Amygdala (tissue), 56 donors: ENCODE data around the gene TRIM3.
A peak's percentile ranks its signal among the peaks of the same experiment; 100 is the strongest.

Experiments
- DNase-seq, 56 donors: peaks; one replicate each; lab custom pipeline; 2025; lab: John Stamatoyannopoulos, UW

The TRIM3 gene

DNA sequence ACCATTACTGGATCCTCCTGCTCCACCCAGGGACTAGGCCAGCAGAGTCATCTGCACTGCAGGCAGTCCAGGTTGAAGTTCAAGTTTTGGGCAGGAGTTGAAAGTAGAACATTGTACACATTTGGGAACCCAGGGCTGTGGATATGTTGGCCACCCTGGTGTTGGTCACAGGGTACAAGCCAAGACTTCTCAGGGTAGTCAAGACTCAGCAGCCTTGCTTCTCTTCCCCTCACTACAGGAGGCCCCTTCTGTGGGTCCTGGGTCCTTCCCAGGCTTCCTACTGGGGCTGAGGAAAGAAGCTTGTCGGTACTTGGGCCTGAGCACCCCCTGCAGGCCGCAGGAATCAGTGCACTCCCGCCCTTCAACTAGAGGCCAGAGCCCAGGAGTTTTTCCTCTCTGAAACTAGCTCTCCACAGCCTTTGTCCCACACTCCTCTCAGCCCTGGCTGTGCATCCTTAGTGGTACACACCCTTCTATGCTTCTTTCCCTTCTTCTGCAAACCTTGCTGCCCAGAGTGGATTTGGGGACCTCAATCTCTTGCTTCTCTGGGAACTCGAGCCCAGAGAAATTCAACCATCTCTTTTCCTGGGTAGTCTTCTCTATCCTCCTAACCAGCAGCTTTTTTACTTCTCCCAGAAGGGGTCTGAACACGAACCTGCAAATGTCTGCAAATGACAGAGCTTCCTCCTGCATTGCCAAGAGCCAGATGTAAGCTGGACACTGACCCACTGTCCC lies 30.3 kb downstream of the TRIM3 start:
- DNase-seq: peak in 48 of 56 donors; percentile 5 to 80 (median 40)

DNA sequence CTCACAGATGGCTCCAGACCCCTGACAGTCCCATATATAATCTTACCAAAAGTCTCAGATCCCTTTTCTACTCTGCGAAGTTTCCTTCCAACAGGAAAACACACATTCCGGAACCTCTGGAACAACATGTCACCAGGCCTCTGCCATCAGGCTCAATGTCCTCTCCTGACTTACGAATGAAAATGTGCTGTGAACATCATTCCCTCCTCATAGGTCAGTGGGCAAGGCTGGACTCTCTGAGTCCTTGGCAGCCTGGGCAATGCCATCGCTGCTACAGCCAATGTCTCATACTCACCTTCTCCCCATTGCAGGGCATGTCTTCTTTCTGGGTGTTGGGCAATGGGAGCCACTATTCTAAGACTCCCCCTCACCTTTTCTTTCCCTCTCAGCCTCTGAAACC lies 31.3 kb downstream of the TRIM3 start:
- no peak for DNase-seq

DNA sequence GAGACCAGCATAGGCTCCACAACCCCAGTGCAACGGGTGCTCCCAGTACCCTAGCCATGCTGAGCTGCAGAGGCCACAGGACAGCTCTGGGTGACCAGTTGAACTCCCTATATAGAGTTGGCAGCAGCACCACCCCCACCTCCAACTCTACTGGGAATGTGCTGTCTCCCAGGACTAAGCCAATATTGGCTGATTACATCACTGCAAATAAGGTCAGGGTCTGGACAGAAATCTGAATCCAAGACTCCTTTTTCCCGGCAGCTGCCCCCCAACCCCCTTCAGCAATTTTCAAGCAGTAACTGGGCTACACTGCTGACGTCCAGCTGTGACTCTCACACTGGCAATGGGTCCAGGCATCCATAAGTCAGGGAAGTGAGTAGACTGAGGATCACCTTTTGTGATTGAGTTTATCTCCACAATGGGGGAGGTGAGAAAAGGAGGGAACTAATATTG lies 32.8 kb downstream of the TRIM3 start, which contains the start of gene HPX:
Gene HPX, minus strand, starts transcription at position 82 of the 453 bp plus-strand sequence. Its CDS starts 24 bp downstream, at position 58.
- DNase-seq: no peak

DNA sequence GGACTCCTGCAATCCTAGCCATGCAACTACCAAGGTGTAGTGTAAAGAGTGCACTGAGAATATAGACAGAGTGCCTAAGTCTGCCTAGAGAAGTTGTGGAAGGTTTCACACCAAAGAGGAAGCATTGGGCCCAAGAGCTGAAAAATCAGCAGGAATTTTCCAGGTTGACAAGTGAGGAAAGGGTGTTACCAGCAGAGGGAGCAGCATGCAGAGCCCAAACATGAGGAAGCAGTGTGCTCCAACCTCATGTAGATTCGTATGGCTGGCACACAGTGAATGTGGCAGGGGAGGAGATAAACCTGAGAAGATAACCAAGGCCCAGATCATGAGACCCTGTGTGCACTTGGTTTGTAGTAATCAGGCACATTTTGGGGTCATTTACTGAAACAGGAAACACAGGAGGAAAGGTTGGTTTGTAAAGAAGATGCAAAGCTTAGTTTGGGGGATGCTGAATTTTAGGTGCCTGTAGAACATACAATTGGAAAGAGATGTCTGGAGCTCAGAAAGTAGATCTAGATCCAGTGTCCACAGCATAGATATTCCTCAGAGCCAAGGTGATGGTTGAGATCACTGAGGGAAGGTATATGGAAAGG lies 34.7 kb downstream of the TRIM3 start:
- DNase-seq: peak in 32 of 56 donors; percentile 6 to 71 (median 18)

DNA sequence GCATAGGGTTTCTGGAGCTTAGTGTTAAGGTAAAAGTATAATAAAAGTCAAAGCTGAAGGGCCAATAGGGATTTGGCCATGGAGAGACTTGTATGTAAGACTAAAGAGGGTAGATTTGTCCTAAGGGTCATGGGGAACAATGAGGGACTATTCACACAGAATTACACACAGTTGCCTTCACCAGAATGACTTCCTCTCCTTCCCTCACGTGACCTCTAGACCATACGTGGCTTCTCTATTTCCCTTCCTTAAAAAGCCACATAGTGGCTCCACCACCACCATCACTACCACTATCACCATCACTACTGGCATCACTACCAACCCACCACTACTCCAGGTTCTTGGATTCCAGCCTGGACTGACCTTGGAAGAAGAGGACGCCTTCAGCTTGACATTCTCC lies 35.7 kb downstream of the TRIM3 start:
- DNase-seq: no peak

DNA sequence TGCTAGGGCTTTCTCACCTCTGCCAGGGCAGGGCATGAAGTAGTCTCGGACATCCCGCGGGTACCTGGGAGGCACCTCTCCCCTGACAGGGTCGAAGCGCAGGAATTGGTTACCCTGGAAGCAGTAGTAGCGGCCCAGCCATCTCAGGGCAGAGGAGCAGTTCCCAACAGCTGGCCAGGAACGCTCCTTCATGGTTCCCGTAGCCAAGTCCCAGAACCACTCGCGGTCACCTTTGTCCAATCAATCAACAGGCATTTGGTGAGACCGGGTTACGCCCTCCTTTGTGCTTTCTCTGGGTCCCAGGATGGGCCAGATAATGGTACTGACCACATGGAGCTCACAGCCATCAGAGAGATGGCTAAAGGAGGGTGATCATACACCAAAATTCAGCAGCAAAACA lies 36.3 kb downstream of the TRIM3 start:
- no peak for DNase-seq

DNA sequence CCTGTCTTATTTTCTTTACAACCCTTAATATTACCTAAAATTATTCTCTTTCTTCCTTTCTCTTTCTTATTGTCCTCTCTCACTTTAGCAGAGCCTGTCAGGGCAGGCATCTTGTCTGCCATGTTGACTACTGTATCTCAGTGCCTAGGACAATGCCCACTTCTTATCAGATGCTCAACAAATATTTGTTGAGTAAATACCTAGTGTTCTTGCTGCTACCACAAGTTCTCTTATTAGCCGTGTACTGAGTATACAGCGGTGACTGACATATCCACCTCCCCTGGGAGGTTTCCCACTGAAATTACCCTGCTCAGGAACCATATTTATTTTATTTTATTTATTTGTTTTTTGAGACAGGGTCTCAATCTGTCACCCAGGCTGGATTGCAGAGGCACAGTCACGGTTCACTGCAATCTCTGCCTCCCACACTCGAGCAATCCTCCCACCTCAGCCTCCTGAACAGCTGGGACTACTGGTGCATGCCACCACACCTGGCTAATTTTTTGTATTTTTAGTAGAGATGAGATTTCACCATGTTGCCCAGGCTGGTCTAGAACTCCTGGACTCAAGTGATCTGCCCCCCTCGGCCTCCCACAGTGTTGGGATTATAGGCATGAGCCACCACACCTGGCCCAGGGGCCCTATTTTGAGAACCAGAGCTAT lies 39.6 kb downstream of the TRIM3 start:
- DNase-seq: no peak

DNA sequence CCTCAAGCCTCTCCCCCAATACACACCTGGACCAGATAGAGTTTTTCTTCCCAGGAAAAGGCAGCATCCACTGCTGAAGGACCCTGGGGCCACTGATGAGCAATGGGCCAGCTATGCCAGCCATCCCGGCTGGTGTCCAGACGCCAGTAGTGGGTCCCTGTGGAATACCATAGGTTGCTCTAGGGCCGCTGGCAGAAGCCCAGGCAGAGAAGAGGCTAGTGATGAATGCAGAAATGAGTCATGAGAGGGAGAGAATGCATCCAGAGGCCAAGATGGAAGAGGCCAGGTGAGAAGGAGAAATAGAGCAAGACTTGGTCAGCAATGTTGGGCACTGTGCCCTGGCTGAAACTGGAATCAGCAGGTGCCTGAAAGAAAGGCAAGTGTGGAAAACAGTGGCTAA lies 41.9 kb downstream of the TRIM3 start:
- no peak for DNase-seq

DNA sequence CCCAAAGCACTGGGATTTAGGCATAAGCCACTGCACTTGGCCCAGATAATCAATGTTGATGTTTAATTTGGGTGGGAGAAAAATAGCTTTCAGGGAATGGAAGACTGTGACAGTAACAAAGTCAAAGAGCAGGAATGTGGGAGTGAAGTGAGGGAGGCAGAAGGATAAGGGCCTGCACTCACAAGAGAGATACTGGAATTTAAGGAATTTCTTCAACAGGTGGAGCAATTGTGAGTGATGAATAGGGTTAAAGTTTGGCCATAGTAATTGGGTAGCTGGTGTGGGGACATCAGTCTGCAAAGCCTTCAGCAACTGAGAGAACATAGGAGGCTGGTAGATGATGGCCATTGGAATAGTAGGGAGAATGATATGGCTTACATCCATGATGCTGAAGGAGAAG lies 46.2 kb downstream of the TRIM3 start:
- no peak for DNase-seq

DNA sequence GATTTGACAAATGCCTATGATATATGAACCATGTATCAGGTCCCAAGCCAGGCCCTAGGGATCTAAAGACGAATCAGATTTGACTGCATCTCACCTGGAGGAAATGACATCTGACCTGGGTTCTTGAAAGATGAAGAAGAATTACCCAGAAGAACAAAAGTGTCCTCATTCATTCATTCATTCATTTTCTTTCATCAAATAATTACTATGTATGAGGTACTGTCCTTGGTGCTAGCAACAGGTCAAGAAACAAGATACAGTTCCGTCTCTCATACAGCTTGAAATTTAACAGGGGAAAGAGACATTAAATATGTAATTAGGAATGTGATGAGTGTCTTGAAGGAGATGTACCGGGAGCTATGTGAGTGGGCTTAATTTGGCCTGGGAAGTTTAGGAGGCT lies 53.1 kb downstream of the TRIM3 start:
- no peak for DNase-seq

DNA sequence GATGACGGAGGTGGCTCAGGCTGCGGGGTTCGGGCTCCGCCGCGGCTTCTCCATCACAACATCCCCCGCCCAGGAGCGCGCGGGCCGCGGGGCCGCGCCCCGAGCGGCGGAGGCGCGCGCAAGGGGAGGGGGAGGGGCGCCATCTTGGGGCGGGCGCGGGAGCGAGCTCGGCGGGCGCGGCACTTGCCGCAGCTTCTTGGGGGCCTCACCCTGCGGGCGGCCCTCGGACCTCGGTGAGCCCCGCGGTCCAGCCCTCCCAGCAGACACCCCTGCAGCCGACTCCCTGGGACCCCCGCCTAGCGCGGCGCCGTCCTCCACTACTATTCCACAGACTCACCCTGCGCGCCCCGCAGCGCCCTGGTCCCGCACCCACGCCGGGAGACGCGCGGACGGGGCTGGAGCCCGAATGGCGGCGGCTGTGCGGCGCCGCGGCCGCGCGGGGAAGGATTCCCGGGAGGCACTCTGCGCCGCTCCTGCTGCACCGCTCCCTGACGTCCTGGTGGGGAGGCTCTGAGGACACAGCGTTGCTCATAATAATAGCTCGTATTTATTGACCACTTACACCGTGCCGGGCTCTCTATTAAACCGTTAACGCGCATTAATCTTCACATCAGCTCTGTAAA lies 54.6 kb downstream of the TRIM3 start, which contains the start of gene APBB1:
Gene APBB1, minus strand, starts transcription at position 86 of the 623 bp plus-strand sequence. CDS start 7,747 bp downstream, outside the sequence.
- DNase-seq: peak in 48 of 56 donors; percentile 27 to 88 (median 69)

DNA sequence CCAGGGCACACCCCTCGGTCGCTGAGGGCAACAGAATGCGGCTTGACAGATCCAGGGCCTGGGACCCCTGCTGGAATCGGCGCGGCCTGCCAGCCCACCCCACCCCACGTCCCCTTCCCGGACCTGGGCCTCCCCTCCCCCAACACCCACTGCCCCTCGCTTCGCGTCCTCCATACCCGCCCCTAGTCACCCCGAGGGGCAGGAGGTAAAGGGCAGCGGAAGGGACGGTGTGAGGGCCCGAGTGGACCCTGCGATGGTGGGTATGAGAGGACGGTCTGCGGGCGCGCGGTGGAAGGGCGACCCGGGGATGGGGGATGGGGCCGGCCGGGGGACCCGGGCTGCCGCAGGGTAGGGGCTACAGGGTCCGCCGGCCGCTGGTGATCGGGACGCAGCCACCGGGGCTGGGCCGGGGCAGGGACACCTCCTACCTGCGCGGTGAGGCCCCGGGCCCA lies 55.2 kb downstream of the TRIM3 start:
- peak in 8 of 56 donors; percentile 41 to 62 (median 52) for DNase-seq

DNA sequence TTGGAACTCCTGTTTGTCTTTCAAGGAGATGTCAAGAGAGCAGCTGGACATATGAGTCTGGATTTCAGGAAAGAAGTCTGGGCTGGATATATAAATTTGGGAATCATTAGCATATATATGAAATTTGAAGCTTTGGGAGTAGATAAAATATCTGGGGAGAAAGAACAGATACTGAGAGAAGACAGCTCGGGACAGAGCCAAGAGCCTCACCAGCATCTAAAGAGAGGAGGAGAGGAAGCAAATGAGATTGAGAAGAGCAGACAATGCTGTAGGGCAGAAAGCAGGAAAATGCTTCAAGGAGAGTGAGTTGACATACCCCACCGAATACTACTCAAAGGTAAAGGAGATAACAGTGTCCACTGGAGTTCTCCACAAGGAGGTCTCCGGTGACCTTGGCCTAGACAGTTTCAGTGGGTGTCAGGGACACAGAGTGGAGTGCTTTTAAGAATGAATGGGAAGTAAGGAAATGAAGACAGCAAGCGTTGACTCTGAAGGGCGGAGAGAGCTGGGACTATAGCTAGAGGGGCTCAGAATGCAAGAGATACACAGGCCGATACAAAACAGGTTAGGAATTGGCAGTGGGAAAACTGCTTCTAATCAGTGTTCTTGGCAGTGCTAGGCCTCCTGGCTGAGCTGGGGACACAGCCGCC lies 55.7 kb downstream of the TRIM3 start:
- DNase-seq: peak in 4 of 56 donors; percentile 30 to 55 (median 42)

DNA sequence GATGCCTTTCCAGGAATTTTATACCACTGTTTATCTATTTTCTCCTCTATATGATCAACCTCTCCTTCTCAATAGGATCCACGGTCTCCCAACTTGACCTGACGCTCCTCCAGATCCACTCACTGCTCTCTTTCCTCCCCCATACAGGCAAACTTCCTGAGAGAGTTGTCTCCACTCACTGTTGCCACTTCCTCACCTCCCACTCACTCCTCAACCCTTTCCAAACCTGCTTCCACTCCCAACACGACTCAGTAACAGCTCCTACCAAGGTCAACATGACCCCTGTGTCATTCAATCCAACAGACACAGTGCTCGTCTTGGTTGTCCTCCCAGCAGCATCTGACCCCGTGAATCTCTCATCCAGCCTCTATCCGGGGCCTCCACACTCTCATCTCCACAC lies 57.9 kb downstream of the TRIM3 start:
- no peak for DNase-seq

DNA sequence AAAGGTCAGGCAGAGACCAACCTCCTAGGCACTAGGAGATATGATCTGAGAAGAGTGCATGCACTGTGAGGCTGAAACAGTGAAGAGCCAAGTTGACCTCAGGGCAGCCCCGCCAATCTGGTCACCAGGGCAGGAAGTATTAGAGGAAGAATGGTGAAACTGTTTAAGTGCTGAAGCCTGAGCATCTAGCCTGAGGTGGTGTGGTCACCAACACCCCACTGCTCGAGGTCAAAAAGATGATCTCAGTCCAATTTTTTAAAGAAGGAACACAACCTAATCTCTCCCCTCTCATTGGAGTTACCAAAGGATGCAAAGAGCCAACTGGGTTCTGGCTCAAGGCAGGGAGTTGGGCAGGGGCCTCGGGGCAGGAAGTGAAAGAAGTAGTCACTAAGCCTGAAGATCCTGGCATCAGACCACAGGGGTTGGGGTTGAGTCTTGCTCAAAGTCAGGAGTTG lies 58.8 kb downstream of the TRIM3 start:
- DNase-seq: no peak

DNA sequence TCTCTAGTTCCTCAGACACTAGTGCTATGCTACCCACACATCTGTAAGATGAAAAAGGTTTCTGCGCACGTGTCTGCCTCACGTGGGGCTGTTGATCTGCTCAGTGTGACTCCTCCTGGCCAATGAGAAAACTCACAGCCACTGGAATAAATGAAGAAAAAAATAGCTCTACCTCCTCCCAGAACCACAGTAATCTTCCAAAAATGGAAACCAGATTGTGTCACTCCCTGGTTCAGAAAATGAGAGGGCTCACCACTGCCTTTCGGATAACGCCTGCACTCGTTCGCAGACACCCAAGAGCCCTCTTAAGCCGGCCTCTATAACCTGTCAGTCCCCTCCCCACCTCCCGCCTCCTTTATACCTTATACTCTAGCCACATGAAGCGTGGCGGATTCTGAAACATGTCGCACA lies 59.9 kb downstream of the TRIM3 start:
- DNase-seq: peak in 11 of 56 donors; percentile 14 to 51 (median 33)

DNA sequence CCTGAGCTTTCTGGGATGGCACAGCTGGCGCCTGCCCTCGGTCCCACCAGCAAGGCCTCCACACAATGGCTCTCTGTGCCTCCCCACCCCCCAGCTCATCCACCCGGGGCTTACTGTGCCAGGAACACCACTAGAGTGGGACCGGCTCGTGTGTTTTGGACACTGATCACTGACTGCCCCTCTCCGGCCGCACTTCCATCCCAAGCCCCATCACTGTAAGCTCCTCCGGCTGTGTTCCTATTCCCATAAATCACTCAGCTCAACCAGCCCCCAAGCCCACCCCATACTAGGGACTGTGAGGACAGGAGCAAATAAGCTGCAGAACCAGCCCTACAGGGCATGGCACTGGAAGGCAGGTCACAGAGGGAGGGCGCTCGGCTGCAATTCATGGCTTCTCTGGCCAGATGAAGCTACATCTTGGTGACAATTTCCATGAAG lies 62.1 kb downstream of the TRIM3 start:
- DNase-seq: peak in 54 of 56 donors; percentile 30 to 92 (median 78)

DNA sequence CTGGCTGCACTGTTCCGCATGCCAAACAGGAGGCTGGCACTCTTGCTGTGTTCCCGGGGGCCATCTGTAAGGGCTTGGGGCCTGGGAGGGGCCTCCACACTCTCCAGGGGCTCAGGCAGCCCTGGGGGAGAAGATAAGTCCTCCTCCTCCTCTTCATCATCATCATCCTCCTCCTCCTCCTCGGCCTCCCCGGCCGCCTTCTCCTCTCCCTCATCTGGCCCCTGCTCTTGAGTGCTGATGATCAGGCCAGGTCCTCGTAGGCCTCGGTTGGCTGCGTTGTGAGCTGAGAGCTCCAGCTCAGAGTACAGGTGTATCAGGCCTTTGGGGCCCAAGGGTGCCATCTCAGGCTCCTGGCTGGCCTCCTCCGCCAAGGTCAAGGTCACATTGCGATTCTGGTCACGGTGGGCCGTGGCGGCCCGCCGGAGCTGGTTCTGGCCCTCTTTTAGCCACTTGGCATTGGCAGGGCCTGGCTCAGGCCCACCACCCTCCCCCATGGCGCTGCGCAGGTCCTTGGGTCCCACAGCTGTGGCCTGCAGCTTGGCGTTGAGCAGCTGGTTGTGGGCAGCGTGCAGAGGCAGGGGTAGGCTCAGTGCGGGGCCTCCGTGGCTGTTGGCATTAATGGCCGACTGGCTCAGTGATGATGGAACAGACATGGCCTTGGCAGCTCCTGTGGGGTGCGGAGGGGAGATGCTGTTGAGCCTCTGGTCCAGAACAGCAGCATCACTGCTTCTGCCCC lies 62.9 kb downstream of the TRIM3 start:
- peak in 32 of 56 donors; percentile 25 to 82 (median 62) for DNase-seq

DNA sequence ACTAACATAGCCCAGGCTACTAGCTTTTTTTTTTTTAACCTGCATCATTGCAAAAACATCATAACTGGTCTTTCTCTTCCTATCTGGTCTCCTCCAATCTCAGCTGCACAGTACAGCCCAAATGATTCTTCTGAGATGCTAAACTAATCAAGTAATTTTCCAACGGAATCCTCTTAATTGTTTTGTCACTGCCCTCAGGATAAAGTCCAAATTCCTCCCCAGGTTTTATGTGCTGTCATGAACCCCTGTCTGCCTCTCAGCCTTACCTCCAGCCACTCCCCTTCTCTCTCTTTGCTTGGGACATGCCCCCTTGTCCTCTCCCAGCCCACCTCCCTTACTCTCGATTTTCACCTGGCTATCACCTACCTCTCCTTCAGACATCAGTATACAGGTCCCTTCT lies 67.4 kb downstream of the TRIM3 start:
- no peak for DNase-seq
